Vagina (tissue), 2 donors: ENCODE measurements around the gene NRXN3.

ENCODE experiments used
- POLR2A ChIP-seq, 2 donors: fragments of 450-650 bp; IDR thresholded peaks; one replicate each; pipeline ENCODE4 v1.6.1; 2017; ENCODE audit warnings: antibody characterized with exemption in 2 of 2, mild to moderate bottlenecking in 2 of 2, moderate library complexity in 2 of 2
- POLR2AphosphoS5 ChIP-seq, 2 donors: sonication (generic); formaldehyde crosslinking; IDR thresholded peaks; one replicate each; pipeline ENCODE4 v1.9.0; 2017; ENCODE audit warnings: antibody characterized with exemption in 2 of 2, mild to moderate bottlenecking in 2 of 2, low read depth in 1 of 2; ENCODE audit not compliant: insufficient read depth in 1 of 2
- TF ChIP-seq, protein P1 (sequence below), 3 experiments: fragments of 450-650 bp in 2 of 3; fragments of 200-600 bp in 1 of 3; sonication (generic) in 1 of 3; IDR thresholded peaks; one replicate each; pipeline ENCODE4 v1.5.1; 2017 to 2019; ENCODE audit warnings: antibody characterized with exemption in 3 of 3, mild to moderate bottlenecking in 2 of 3, moderate library complexity in 2 of 3

- TF ChIP-seq, protein P1, sequence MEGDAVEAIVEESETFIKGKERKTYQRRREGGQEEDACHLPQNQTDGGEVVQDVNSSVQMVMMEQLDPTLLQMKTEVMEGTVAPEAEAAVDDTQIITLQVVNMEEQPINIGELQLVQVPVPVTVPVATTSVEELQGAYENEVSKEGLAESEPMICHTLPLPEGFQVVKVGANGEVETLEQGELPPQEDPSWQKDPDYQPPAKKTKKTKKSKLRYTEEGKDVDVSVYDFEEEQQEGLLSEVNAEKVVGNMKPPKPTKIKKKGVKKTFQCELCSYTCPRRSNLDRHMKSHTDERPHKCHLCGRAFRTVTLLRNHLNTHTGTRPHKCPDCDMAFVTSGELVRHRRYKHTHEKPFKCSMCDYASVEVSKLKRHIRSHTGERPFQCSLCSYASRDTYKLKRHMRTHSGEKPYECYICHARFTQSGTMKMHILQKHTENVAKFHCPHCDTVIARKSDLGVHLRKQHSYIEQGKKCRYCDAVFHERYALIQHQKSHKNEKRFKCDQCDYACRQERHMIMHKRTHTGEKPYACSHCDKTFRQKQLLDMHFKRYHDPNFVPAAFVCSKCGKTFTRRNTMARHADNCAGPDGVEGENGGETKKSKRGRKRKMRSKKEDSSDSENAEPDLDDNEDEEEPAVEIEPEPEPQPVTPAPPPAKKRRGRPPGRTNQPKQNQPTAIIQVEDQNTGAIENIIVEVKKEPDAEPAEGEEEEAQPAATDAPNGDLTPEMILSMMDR (IDR thresholded peaks at IDR 0.05), result no peak
- TF ChIP-seq POLR2A (IDR thresholded peaks at IDR 0.05), result no peak
- no peak for TF ChIP-seq POLR2AphosphoS5 (IDR thresholded peaks at IDR 0.05; ENCODE audit: insufficient read depth in 1 of 2, low read depth in 1 of 2)
Observed at GRCh38 chr14:79193689-79194477, 1023.7 kb downstream of the NRXN3 start.
